ENCODE results near the gene LRP6. TPM values are rescaled to one million over a fixed set of nuclear protein-coding genes. Genes with fewer than 3 reads are reported as not detected.

Gene LRP6
- total and polyA plus RNA-seq, 10 donors, result 0.63 to 14.9 (median 9.6) TPM

GRCh38 chr12:12294215-12295005 lies 27.6 kb upstream of the LRP6 start:
- no peaks in the 10 kb centered on the region for H3K9me3 ChIP-seq
- WGBS, 5 donors, result 75 to 85% (median 80%) methylated on average over 5 of the region's 5 CpGs
- H3K36me3 ChIP-seq, result no peaks in the 10 kb centered on the region
- TF ChIP-seq, protein P1, sequence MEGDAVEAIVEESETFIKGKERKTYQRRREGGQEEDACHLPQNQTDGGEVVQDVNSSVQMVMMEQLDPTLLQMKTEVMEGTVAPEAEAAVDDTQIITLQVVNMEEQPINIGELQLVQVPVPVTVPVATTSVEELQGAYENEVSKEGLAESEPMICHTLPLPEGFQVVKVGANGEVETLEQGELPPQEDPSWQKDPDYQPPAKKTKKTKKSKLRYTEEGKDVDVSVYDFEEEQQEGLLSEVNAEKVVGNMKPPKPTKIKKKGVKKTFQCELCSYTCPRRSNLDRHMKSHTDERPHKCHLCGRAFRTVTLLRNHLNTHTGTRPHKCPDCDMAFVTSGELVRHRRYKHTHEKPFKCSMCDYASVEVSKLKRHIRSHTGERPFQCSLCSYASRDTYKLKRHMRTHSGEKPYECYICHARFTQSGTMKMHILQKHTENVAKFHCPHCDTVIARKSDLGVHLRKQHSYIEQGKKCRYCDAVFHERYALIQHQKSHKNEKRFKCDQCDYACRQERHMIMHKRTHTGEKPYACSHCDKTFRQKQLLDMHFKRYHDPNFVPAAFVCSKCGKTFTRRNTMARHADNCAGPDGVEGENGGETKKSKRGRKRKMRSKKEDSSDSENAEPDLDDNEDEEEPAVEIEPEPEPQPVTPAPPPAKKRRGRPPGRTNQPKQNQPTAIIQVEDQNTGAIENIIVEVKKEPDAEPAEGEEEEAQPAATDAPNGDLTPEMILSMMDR (IDR thresholded peaks at IDR 0.05 in 8 of 11, conservative IDR thresholded peaks at IDR 0.05 in 3 of 11), result no peak
- TF ChIP-seq POLR2A (IDR thresholded peaks at IDR 0.05) (no peak), POLR2AphosphoS5 (IDR thresholded peaks at IDR 0.05) (no peak)
- H3K27me3 ChIP-seq (replicated peaks in 1 of 7), result no peaks in the 10 kb centered on the region
- H3K27ac ChIP-seq, result no peak overlapping the region
- no peak overlapping the region for H3K4me3 ChIP-seq
- no peaks in the 10 kb centered on the region for H3K4me1 ChIP-seq
- DNase-seq, result no peak
- intact Hi-C loops (cut with DNase I; ENCODE audit: low total_unique reads), result no loop called here

- no peaks in the 10 kb centered on the region for H3K9me3 ChIP-seq
- TF ChIP-seq, protein P1 (IDR thresholded peaks at IDR 0.05 in 8 of 11, conservative IDR thresholded peaks at IDR 0.05 in 3 of 11), result no peak
- TF ChIP-seq POLR2A (IDR thresholded peaks at IDR 0.05) (no peak), POLR2AphosphoS5 (IDR thresholded peaks at IDR 0.05) (no peak)
- intact Hi-C loops (cut with DNase I; ENCODE audit: low total_unique reads), result no loop called here
Observed at GRCh38 chr12:12290206-12290605, 23.4 kb upstream of the LRP6 start.

DNA sequence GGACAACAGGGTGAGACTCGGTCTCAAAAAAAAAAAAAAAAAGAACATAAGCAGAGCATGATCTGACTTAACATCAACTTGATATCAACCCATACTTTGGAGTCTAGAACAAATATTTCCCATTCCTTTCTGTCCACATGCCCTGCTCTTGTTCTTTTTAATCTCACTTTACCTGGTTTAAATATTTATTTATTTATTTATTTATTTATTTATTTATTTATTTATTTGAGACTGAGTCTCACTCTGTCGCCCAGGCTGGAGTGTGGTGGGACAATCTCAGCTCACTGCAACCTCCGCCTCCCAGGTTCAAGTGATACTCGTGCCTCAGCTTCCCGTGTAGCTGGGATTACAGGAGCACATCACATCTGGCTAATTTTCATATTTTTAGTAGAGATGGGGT lies 19.6 kb upstream of the LRP6 start:
- H3K4me3 ChIP-seq, result no peak overlapping the region
- TF ChIP-seq POLR2A (IDR thresholded peaks at IDR 0.05), result no peak
- TF ChIP-seq POLR2AphosphoS5 (IDR thresholded peaks at IDR 0.05), result no peak
- H3K4me1 ChIP-seq, result no peaks in the 10 kb centered on the region
- no peaks in the 10 kb centered on the region for H3K9me3 ChIP-seq
- H3K27ac ChIP-seq, result no peak overlapping the region
- H3K27me3 ChIP-seq (replicated peaks in 1 of 7), result peaks cover 0 to 8% (median 0%) of the 10 kb centered on the region in 7 donors
- intact Hi-C loops (cut with DNase I; ENCODE audit: low total_unique reads), result no loop called here
- DNase-seq, result no peak
- WGBS, 5 donors, result 91 to 98% (median 95%) methylated on average over 5 of the region's 5 CpGs
- H3K36me3 ChIP-seq, result no peaks in the 10 kb centered on the region

More at GRCh38 chr12:12290206-12290605, 23.4 kb upstream of the LRP6 start:
- H3K4me3 ChIP-seq, result no peak overlapping the region
- no peak overlapping the region for H3K27ac ChIP-seq
- WGBS, 5 donors, result 68 to 88% (median 87%) methylated on average over 1 of the region's 1 CpG
- no peaks in the 10 kb centered on the region for H3K4me1 ChIP-seq
- DNase-seq, result no peak
- no peaks in the 10 kb centered on the region for H3K27me3 ChIP-seq (replicated peaks in 1 of 7)
- H3K36me3 ChIP-seq, result no peaks in the 10 kb centered on the region

DNA sequence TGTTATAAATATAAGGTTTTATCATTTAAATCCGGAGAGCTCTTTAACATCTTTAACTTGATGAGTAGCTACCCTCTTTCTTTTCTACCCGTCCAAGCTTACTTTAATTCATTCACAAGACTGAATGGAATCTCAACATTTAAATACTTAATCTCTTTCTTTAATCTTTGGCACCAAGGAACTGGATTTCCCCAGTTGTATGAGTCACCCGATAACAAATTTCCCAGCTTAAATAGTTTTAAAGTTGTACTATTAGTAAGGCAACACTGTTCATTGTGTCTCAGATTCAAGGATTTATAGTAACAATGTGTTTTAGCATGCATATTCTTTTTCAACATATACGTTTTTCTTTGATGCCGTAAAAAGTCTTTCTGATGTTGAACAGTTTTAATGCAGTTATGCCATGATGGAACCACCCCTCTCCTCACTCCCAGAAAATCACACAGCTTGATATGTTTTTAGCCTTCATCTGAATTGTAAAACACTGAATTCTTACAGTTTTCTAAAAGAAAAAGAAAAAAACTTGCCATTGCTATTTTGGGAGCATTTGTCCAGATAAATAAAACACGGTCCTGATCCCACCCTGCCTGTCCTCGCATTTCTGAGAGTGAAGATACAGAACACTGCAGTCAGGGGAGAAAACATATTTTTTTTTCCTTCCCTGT lies 16.0 kb upstream of the LRP6 start:
- H3K36me3 ChIP-seq, result no peaks in the 10 kb centered on the region
- H3K9me3 ChIP-seq, result peaks cover 0 to 5% (median 3%) of the 10 kb centered on the region in 8 donors
- TF ChIP-seq POLR2AphosphoS5 (IDR thresholded peaks at IDR 0.05) (no peak), POLR2A (IDR thresholded peaks at IDR 0.05) (no peak)
- TF ChIP-seq, protein P1 (IDR thresholded peaks at IDR 0.05 in 8 of 11, conservative IDR thresholded peaks at IDR 0.05 in 3 of 11), result no peak
- intact Hi-C loops (cut with DNase I; ENCODE audit: low total_unique reads), result no loop called here
- no peak for DNase-seq
- no peak overlapping the region for H3K4me3 ChIP-seq
- H3K4me1 ChIP-seq, result no peaks in the 10 kb centered on the region
- H3K27me3 ChIP-seq (replicated peaks in 1 of 7), result peaks cover 0 to 8% (median 0%) of the 10 kb centered on the region in 7 donors
- 70 to 78% (median 74%) methylated on average over 7 of the region's 7 CpGs for WGBS, 5 donors
- H3K27ac ChIP-seq, result no peak overlapping the region
